Adrenal gland (tissue), 5 donors: ENCODE results near the gene INPP5A.

Experiments
- CTCF ChIP-seq, 6 experiments: fragments of 450-650 bp in 4 of 6; fragments of 200-600 bp in 2 of 6; sonication (generic) in 1 of 6; IDR thresholded peaks; 1 replicate in 5 of 6; 2 replicates in 1 of 6; pipeline versions ENCODE4 v1.5.1 to v1.8.0; 2016 to 2021; ENCODE audit warnings: antibody characterized with exemption in 6 of 6, mild to moderate bottlenecking in 2 of 6, moderate library complexity in 1 of 6
- POLR2A ChIP-seq, 2 donors: fragments of 450-650 bp; IDR thresholded peaks; one replicate each; pipeline ENCODE4 v1.6.1; 2017; ENCODE audit warnings: antibody characterized with exemption in 2 of 2, mild to moderate bottlenecking in 2 of 2, moderate library complexity in 1 of 2
- donor health status: DM: no; HTN: no; CAD: no.

DNA sequence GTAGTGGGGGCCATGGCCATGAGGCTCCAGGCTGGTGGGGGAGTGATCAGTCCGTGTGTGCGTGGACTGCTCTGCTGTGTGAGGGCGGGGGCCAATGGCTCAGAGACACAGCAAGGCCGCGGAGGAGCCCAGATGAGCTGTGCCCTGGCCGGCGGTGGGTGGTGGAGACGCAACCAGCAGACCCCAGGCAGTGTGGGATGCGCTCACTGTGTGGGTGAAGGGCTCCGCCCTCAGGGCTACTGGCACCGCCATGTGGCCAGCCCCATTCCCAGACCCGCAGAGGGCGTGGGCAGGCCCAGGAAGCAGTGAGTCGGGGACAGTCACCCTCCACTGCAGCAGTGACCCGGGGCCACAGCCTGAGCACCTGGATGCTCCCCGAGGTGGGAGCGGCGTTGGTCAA is 239.2 kb downstream of the INPP5A start:
- TF ChIP-seq CTCF (IDR thresholded peaks at IDR 0.05) (no peak), POLR2A (IDR thresholded peaks at IDR 0.05) (no peak)
